RWPE2 (cell line): ENCODE measurements around the gene IGSF21.
"Not testable (repeated sequence)": the region's sequence is repeated elsewhere in the genome, so short reads cannot be mapped to it uniquely, and the experiment has no call there.

Experiments
- ATAC-seq: fragments of 200-7000 bp; cut with Tn5 transposase; 3 replicates; pipeline ENCODE4 v1.9.1; 2021; ENCODE audit warnings: low read depth
- DNase-seq: peaks from one replicate; pipeline ENCODE4 v3.0.0-alpha.2; 2020; ENCODE audit warnings: low spot score
- H3K27ac ChIP-seq: fragments of 450-650 bp; 2 replicates; pipeline ENCODE4 v1.5.1; 2017; ENCODE audit warnings: mild to moderate bottlenecking; ENCODE audit not compliant: poor library complexity, severe bottlenecking
- H3K27me3 ChIP-seq: fragments of 250-450 bp; sonication (Bioruptor Pico); 2 replicates; pipeline ENCODE4 v1.5.1; 2021; ENCODE audit warnings: mild to moderate bottlenecking, moderate library complexity; ENCODE audit not compliant: insufficient read depth, poor library complexity, severe bottlenecking
- H3K36me3 ChIP-seq: fragments of 250-450 bp; sonication (Bioruptor Pico); 2 replicates; pipeline ENCODE4 v1.5.1; 2020; ENCODE audit warnings: low read depth, mild to moderate bottlenecking, moderate library complexity
- H3K4me1 ChIP-seq: fragments of 250-450 bp; sonication (Bioruptor Pico); 2 replicates; pipeline ENCODE4 v1.5.1; 2021; ENCODE audit warnings: mild to moderate bottlenecking, moderate library complexity; ENCODE audit not compliant: insufficient read depth, poor library complexity, severe bottlenecking
- H3K4me3 ChIP-seq: fragments of 250-450 bp; sonication (Bioruptor Pico); 2 replicates; pipeline ENCODE4 v1.5.1; 2021; ENCODE audit warnings: mild to moderate bottlenecking, moderate library complexity; ENCODE audit not compliant: severe bottlenecking
- H3K9me3 ChIP-seq: fragments of 250-450 bp; sonication (Bioruptor Pico); 2 replicates; pipeline ENCODE4 v1.5.1; 2021; ENCODE audit warnings: mild to moderate bottlenecking, moderate library complexity; ENCODE audit not compliant: severe bottlenecking
- CTCF ChIP-seq: fragments of 450-650 bp; IDR thresholded peaks from one replicate; pipeline ENCODE4 v1.5.1; 2017; ENCODE audit warnings: mild to moderate bottlenecking, moderate library complexity; ENCODE audit not compliant: poor library complexity, severe bottlenecking

The IGSF21 gene

DNA sequence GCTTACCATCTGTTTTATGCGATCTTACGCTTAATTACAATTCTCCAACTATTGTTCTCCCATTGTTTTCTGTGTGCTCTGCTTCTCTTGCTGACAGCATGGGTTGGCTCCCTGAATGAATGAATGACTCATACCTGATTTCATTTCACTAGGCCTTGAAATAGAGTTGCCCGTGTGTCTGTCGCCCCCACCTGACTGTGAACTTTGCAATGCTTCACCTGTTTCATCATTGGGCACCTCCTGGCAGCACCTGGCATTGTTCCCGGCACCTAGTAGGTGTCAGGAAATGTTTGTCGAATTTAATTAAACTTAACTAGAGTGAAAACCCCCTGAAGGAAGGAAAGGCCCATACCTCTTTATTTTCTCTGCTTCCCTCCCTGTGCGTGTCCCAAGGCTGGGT is 252.7 kb downstream of the IGSF21 start:
- no peaks in the 10 kb centered on the region for H3K36me3 ChIP-seq
- 0 out of 3 replicates have a peak, but pooled peaks have one; percentile 14 for ATAC-seq
- no peak for DNase-seq
- TF ChIP-seq CTCF: no peak
- peaks cover 10% of the 10 kb centered on the region for H3K27me3 ChIP-seq
- H3K9me3 ChIP-seq: no peaks in the 10 kb centered on the region
- no peak overlapping the region for H3K27ac ChIP-seq
- no peak overlapping the region for H3K4me3 ChIP-seq
- no peaks in the 10 kb centered on the region for H3K4me1 ChIP-seq

DNA sequence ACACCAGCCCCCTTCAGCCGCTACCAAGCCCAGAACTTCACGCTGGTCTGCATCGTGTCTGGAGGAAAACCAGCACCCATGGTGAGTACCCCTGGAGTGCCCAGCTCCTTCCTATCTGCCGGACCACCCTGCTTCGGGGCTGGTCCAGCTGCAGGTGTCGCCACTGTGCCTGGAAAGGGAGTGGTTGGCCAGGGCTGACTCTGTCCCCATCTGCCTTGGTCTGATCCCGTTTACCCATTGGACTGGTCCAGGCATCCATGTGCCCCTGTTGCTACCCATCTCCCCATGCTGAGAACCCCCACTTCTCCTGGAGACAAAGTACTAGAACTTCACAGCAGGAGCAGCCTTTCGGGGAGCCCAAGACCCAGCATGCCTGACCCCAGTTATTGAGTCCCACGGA is 254.6 kb downstream of the IGSF21 start:
- TF ChIP-seq CTCF: no peak
- H3K9me3 ChIP-seq: no peaks in the 10 kb centered on the region
- H3K27ac ChIP-seq: no peak overlapping the region
- ATAC-seq (no peak), DNase-seq (no peak)
- no peaks in the 10 kb centered on the region for H3K36me3 ChIP-seq
- H3K27me3 ChIP-seq: peaks cover 10% of the 10 kb centered on the region
- H3K4me1 ChIP-seq: no peaks in the 10 kb centered on the region
- no peak overlapping the region for H3K4me3 ChIP-seq

DNA sequence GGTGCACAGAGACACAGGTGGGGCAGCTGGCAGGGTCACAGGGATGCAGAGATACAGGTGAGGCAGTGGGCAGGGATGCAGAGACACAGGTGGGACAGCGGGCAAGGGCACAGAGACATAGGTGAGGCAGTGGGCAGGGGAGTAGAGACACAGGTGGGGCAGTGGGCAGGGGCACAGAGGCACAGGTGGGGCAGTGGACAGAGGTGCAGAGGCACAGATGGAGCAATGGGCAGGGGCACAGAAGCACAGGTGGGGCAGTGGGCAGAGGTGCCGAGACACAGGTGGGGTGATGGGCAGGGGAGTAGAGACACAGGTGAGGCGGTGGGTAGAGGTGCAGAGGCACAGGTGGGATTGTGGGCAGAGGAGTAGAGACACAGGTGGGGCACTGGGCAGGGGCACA is 255.8 kb downstream of the IGSF21 start:
- Histone ChIP-seq H3K4me1 (no peaks in the 10 kb centered on the region), H3K27me3 (peaks cover 10% of the 10 kb centered on the region), H3K36me3 (no peaks in the 10 kb centered on the region), H3K27ac (no peak overlapping the region), H3K9me3 (no peaks in the 10 kb centered on the region), H3K4me3 (no peak overlapping the region)
- TF ChIP-seq CTCF: no peak
- DNase-seq (no peak), ATAC-seq (no peak)

DNA sequence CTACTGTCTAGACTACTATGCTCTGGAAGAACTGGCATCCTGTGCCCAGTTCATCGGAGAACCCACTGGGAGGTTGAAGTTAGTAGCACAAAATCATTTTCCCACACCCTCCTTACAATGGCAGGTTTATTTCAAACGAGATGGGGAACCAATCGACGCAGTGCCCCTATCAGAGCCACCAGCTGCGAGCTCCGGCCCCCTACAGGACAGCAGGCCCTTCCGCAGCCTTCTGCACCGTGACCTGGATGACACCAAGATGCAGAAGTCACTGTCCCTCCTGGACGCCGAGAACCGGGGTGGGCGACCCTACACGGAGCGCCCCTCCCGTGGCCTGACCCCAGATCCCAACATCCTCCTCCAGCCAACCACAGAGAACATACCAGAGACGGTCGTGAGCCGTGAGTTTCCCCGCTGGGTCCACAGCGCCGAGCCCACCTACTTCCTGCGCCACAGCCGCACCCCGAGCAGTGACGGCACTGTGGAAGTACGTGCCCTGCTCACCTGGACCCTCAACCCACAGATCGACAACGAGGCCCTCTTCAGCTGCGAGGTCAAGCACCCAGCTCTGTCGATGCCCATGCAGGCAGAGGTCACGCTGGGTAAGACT is 257.6 kb downstream of the IGSF21 start:
- DNase-seq (no peak), ATAC-seq (no peak)
- peaks cover 4% of the 10 kb centered on the region for H3K27me3 ChIP-seq
- TF ChIP-seq CTCF: no peak
- H3K4me1 ChIP-seq: no peaks in the 10 kb centered on the region
- no peaks in the 10 kb centered on the region for H3K36me3 ChIP-seq
- no peaks in the 10 kb centered on the region for H3K9me3 ChIP-seq
- no peak overlapping the region for H3K27ac ChIP-seq
- H3K4me3 ChIP-seq: no peak overlapping the region

DNA sequence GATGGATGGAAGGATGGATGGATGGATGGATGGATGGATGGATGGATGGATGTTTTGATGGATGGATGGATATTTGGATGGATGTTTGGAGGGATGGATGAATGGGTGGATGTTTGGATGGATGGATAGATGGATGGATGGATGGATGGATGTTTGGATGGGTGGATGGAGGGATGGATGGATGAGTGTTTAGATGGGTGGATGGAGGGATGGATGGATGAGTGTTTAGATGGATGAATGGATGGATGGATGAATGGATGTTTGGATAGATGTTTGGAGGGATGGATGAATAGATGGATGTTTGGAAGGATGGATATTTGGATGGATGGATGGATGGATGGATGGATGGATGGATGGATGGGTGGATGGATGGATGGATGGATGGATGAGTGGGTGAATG is 264.9 kb downstream of the IGSF21 start:
- not testable (repeated sequence) for H3K27me3 ChIP-seq, H3K36me3 ChIP-seq, ATAC-seq, DNase-seq, H3K9me3 ChIP-seq, H3K4me1 ChIP-seq, H3K4me3 ChIP-seq, H3K27ac ChIP-seq
